ENCODE measurements around the gene CD300H.
"Not testable (repeated sequence)": the region's sequence is repeated elsewhere in the genome, so short reads cannot be mapped to it uniquely, and the experiment has no call there.

Gene CD300H

DNA sequence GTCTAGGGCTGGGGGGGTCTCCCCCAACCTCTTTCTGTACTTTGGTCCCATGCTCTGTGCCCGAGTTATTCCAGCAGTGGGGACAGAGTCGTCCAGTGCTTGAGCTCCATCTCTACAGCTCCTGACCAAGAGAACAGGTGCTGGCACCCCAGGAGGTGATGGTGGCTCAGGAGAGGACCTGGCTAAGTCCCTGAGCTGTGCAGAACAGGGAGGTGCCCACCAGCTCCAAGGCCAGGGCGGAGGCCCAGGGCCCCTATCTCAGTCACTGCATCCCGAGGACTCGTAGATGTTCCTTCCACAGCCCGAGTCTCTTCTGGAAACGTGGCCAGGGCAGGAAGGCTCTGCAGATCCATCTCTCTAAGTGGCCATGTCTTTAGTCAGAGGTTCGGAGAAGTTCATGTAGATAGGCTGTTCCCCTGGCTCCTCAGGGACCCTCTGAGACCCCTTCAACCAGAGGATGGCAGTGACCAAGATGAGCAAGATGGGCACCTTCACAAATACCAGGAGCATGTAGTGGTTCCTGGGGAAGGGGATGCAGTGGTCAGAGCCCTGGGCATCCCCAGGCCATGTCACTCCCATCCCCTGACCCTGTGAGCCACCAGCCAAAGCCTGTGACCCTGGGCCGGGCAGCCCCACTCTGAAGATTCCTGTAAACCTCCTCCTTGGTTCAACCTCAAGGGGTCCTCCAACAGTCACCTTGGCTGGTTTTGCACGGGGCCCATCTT is 44.8 kb downstream of the CD300H start:
- H3K9ac ChIP-seq (ENCODE audit: low read depth, low read length): no peak overlapping the region
- H3K4me3 ChIP-seq (ENCODE audit: low read depth, low read length): no peak overlapping the region
- no peaks in the 10 kb centered on the region for H3K27me3 ChIP-seq (ENCODE audit: control insufficient read depth, insufficient read depth, low read length)
- peaks cover 3% of the 10 kb centered on the region for H3K9me3 ChIP-seq (ENCODE audit: control insufficient read depth, insufficient read depth, low read length)
- H3K36me3 ChIP-seq (ENCODE audit: control insufficient read depth, insufficient read depth, low read length): no peaks in the 10 kb centered on the region
- H3K4me1 ChIP-seq (ENCODE audit: control insufficient read depth, insufficient read depth, low read length): no peaks in the 10 kb centered on the region

DNA sequence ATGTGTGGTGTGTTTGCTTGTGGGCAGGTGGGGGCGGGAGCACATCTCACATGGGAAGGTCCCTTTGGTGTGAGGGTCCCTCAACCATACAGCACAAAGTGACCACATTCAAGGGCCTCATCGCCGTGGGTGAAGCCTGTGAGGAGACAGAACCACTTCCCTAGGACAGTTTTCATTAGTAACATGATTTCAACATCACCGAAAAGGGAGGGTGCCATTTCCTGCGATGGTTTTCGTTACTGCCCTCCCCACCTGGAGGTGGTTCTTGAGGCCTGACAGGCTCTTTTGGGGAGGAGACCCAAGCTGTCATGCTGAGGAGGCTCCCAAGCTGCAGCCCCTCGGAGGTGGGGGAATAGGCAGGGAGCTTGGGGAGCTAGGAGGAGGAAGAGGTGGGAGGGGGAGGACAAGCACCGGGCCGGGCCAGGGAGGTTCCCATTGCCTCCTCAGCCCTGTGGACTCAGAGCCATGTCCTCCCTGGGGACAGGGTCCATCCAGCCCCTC is 45.6 kb downstream of the CD300H start:
- no peaks in the 10 kb centered on the region for H3K27me3 ChIP-seq (ENCODE audit: control insufficient read depth, insufficient read depth, low read length)
- peaks cover 3% of the 10 kb centered on the region for H3K9me3 ChIP-seq (ENCODE audit: control insufficient read depth, insufficient read depth, low read length)
- no peaks in the 10 kb centered on the region for H3K4me1 ChIP-seq (ENCODE audit: control insufficient read depth, insufficient read depth, low read length)
- no peak overlapping the region for H3K9ac ChIP-seq (ENCODE audit: low read depth, low read length)
- no peaks in the 10 kb centered on the region for H3K36me3 ChIP-seq (ENCODE audit: control insufficient read depth, insufficient read depth, low read length)
- H3K4me3 ChIP-seq (ENCODE audit: low read depth, low read length): no peak overlapping the region

DNA sequence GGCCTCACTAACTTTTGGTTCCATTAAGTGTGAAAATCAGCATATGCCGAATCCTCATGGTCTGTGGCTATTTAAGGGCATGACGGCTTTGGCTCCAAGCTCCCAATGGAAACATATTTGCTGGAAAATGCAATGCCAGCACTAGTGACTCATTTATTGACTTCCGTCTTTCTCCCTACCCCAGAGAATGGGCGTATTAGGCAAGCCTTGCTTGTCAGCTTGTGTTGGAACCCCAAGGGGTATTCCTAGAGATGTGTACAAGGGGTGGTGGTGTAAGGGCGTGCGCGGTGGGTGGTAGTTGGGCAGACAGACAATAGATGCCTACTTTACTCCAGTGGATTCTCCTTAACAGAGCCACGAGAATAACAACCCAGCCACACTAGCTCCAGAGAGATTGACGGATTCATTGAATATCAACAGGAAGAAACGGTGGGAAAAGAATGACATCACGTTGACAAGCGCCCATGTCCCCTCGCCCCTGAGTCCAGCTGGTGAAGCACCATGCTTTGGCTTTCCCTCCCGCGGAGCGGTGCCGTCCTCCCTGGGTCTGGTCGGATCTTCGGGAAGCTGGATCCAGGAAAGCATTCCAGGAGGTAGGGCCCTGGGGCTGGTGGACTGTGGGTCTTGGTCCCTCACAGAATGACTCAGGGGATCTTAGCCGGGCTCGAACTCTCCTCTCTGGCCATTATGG is 46.4 kb downstream of the CD300H start:
- no peak overlapping the region for H3K9ac ChIP-seq (ENCODE audit: low read depth, low read length)
- no peak overlapping the region for H3K4me3 ChIP-seq (ENCODE audit: low read depth, low read length)
- no peaks in the 10 kb centered on the region for H3K36me3 ChIP-seq (ENCODE audit: control insufficient read depth, insufficient read depth, low read length)
- no peaks in the 10 kb centered on the region for H3K27me3 ChIP-seq (ENCODE audit: control insufficient read depth, insufficient read depth, low read length)
- H3K4me1 ChIP-seq (ENCODE audit: control insufficient read depth, insufficient read depth, low read length): no peaks in the 10 kb centered on the region
- peaks cover 3% of the 10 kb centered on the region for H3K9me3 ChIP-seq (ENCODE audit: control insufficient read depth, insufficient read depth, low read length)

DNA sequence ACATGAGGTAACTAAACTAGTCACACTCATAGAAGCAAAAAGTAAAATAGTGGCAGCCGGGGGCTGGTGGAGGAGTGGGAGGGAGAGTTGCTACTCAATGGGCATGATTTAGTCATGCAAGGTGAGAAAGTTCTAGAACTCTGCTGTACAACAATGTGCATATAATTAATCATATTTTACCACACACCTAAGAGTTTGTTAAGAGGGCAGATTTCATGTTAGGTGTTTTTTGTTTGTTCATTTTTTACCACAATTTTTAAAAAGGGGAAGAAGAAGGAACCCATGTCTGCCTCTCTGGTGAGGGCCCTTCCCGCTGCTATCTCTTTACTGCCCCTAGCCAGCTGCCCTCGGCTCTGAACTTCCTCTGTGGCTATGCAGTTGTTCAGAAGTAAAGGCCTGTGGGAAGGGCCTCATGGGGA is 47.3 kb downstream of the CD300H start:
- H3K36me3 ChIP-seq (ENCODE audit: control insufficient read depth, insufficient read depth, low read length): no peaks in the 10 kb centered on the region
- H3K4me1 ChIP-seq (ENCODE audit: control insufficient read depth, insufficient read depth, low read length): no peaks in the 10 kb centered on the region
- H3K27me3 ChIP-seq (ENCODE audit: control insufficient read depth, insufficient read depth, low read length): no peaks in the 10 kb centered on the region
- H3K4me3 ChIP-seq (ENCODE audit: low read depth, low read length): no peak overlapping the region
- H3K9ac ChIP-seq (ENCODE audit: low read depth, low read length): no peak overlapping the region
- peaks cover 3% of the 10 kb centered on the region for H3K9me3 ChIP-seq (ENCODE audit: control insufficient read depth, insufficient read depth, low read length)

DNA sequence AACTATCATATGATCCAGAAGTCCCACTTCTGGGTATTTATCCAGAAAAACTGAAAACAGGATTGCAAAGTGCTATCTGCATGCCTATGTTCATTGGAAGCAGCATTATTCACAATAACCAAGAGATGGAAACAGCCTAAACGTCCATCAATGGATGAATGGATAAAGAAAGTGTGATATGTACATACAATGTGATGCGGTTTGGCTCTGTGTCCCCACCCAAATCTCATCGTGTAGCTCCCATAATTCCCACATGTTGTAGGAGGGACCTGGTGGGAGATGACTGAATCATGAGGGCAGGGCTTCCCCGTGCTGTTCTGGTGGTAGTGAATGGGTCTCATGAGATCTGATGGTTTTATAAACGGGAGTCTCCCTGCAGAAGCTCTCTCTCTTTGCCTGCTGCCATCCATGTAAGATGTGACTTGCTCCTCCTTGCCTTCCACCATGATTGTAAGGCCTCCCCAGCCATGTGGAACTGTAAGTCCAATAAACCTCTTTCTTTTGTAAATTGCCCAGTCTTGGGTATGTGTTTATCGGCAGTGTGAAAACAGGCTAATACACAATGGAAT is 48.8 kb downstream of the CD300H start:
- H3K9ac ChIP-seq (ENCODE audit: low read depth, low read length); H3K9me3 ChIP-seq (ENCODE audit: control insufficient read depth, insufficient read depth, low read length); H3K36me3 ChIP-seq (ENCODE audit: control insufficient read depth, insufficient read depth, low read length); H3K27me3 ChIP-seq (ENCODE audit: control insufficient read depth, insufficient read depth, low read length); H3K4me3 ChIP-seq (ENCODE audit: low read depth, low read length); H3K4me1 ChIP-seq (ENCODE audit: control insufficient read depth, insufficient read depth, low read length): not testable (repeated sequence)

DNA sequence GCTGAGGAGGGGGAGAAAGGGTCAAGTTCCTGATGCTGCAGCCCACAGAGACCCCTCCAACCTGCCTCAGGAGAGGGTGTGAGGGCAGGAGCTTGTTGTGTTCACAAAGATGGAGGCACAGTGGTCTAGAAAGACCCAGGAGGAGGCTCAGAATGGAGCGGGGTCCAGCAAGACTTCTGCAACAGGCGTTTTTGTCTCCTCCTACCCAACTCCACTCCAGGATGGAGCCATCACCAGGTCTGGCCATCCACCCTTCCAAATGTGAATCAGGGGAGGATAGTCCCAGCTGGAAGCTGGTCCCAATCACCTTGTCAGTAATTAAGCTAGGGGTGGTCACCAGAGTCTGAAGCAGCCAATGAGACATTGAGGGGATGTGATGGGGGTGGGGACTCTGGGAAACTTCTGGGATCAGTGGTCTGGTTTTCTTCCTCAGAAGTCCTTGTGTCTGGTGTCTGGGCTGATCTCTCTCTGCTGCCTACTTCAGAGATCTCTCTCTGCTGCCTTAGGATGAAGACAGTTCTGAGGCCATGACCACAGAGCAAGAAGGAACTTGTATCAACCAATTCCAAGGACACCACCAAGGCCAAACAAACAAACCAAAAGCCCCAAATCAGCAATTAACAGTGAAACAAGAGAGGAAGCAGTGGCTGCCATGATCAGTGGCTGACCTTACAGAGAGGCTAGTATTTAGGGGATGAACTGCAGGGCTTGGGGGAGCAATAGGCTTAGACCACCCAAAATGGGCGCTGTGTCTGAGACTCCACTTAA is 50.6 kb downstream of the CD300H start:
- H3K4me1 ChIP-seq (ENCODE audit: control insufficient read depth, insufficient read depth, low read length): no peaks in the 10 kb centered on the region
- no peaks in the 10 kb centered on the region for H3K36me3 ChIP-seq (ENCODE audit: control insufficient read depth, insufficient read depth, low read length)
- no peaks in the 10 kb centered on the region for H3K27me3 ChIP-seq (ENCODE audit: control insufficient read depth, insufficient read depth, low read length)
- H3K4me3 ChIP-seq (ENCODE audit: low read depth, low read length): no peak overlapping the region
- no peaks in the 10 kb centered on the region for H3K9me3 ChIP-seq (ENCODE audit: control insufficient read depth, insufficient read depth, low read length)
- H3K9ac ChIP-seq (ENCODE audit: low read depth, low read length): no peak overlapping the region

DNA sequence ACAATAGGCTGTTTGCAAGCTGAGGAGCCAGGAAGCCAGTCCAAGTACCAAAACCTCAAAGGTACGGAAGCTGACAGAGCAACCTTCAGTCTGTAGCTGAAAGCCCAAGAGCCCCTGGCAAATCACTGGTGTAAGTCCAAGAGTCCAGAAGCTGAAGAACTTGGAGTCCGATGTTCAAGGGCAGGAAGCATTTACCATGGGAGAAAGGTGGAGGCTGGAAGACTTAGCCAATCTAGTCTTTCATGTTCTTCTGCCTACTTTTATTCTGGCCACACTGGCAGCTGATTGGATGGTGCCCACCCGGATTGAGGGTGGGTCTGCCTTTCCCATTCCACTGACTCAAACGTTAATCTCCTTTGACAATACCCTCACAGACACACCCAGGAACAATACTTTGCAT is 51.4 kb downstream of the CD300H start:
- no peak overlapping the region for H3K9ac ChIP-seq (ENCODE audit: low read depth, low read length)
- no peaks in the 10 kb centered on the region for H3K4me1 ChIP-seq (ENCODE audit: control insufficient read depth, insufficient read depth, low read length)
- H3K4me3 ChIP-seq (ENCODE audit: low read depth, low read length): no peak overlapping the region
- H3K9me3 ChIP-seq (ENCODE audit: control insufficient read depth, insufficient read depth, low read length): no peaks in the 10 kb centered on the region
- no peaks in the 10 kb centered on the region for H3K27me3 ChIP-seq (ENCODE audit: control insufficient read depth, insufficient read depth, low read length)
- H3K36me3 ChIP-seq (ENCODE audit: control insufficient read depth, insufficient read depth, low read length): no peaks in the 10 kb centered on the region

DNA sequence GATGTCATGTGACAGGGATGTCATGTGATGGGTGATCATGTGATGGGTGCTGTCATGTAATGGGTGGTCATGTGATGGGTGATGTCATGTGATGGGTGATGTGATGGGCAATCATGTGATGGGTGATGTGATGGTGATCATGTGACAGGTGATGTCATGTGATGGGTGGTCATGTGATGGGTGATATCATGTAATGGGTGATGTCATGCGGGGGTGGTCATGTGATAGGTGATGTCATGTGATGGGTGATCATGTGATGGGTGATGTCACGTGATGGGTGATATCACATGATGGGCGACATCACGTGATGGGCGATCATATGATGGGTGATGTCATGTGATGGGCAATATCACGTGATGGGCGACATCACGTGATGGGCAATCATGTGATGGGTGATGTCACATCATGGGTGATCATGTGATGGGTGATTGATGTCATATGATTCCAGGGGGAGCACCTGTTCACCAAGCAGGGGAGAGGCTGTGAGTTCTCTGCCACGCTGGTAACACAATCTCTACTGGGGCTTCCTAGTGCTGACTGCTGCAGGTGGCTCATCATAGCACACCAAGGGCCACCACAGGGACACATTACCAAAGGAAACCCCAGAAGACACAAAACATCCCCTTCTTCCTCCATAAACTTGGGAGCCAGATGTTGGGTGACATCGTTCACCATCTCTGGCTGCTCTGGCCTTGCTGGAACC is 52.5 kb downstream of the CD300H start:
- Histone ChIP-seq H3K9ac (ENCODE audit: low read depth, low read length) (no peak overlapping the region), H3K4me1 (ENCODE audit: control insufficient read depth, insufficient read depth, low read length) (no peaks in the 10 kb centered on the region), H3K27me3 (ENCODE audit: control insufficient read depth, insufficient read depth, low read length) (no peaks in the 10 kb centered on the region), H3K36me3 (ENCODE audit: control insufficient read depth, insufficient read depth, low read length) (no peaks in the 10 kb centered on the region), H3K9me3 (ENCODE audit: control insufficient read depth, insufficient read depth, low read length) (no peaks in the 10 kb centered on the region), H3K4me3 (ENCODE audit: low read depth, low read length) (no peak overlapping the region)

DNA sequence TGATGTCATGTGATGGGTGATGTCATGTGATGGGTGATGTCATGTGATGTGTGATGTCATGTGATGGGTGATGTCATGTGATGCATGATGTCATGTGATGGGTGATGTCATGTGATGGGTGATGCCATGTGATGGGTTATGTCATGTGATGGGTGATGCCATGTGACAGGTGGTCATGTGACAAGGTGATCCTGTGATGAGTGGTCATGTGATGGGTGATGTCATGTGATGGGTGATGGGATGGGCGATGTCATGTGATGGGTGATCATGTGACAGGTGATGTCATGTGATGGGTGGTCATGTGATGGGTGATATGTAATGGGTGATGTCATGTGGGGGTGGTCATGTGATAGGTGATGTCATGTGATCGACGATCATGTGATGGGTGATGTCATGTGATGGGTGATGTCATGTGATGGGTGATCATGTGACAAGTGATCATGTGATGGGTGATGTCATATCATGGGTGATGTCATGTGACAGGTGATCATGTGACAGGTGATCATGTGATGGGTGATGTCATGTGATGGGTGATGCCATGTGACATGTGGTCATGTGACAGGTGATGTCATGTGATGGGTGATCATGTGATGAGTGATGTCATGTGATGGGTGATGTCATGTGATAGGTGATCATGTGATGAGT is 53.2 kb downstream of the CD300H start:
- Histone ChIP-seq H3K9ac (ENCODE audit: low read depth, low read length) (no peak overlapping the region), H3K36me3 (ENCODE audit: control insufficient read depth, insufficient read depth, low read length) (no peaks in the 10 kb centered on the region), H3K27me3 (ENCODE audit: control insufficient read depth, insufficient read depth, low read length) (no peaks in the 10 kb centered on the region), H3K9me3 (ENCODE audit: control insufficient read depth, insufficient read depth, low read length) (no peaks in the 10 kb centered on the region), H3K4me1 (ENCODE audit: control insufficient read depth, insufficient read depth, low read length) (no peaks in the 10 kb centered on the region), H3K4me3 (ENCODE audit: low read depth, low read length) (no peak overlapping the region)

DNA sequence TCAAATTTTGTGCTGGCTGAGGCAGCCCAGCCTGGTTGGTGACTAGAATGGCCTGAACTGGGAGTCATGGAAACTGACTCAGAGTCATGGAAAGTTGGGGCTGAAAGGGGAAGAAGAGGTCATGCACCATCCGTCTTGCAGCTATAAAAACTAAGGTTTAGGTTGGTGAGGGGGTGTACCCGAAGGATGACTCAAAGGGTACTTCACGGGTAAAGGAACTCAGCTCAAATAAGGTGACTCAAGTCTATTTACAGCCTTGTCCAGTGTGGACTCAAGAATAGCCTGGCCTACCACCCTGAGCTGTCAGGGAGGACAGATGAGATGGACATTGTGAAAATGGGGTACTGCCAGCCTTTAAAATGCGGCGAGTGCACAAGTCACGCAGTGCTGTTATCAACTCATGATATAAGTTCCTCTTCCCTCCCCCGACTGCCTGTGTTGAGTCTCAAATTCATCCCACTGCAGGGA is 54.7 kb downstream of the CD300H start:
- Histone ChIP-seq H3K9ac (ENCODE audit: low read depth, low read length) (no peak overlapping the region), H3K9me3 (ENCODE audit: control insufficient read depth, insufficient read depth, low read length) (no peaks in the 10 kb centered on the region), H3K27me3 (ENCODE audit: control insufficient read depth, insufficient read depth, low read length) (no peaks in the 10 kb centered on the region), H3K36me3 (ENCODE audit: control insufficient read depth, insufficient read depth, low read length) (no peaks in the 10 kb centered on the region), H3K4me3 (ENCODE audit: low read depth, low read length) (no peak overlapping the region), H3K4me1 (ENCODE audit: control insufficient read depth, insufficient read depth, low read length) (no peaks in the 10 kb centered on the region)

DNA sequence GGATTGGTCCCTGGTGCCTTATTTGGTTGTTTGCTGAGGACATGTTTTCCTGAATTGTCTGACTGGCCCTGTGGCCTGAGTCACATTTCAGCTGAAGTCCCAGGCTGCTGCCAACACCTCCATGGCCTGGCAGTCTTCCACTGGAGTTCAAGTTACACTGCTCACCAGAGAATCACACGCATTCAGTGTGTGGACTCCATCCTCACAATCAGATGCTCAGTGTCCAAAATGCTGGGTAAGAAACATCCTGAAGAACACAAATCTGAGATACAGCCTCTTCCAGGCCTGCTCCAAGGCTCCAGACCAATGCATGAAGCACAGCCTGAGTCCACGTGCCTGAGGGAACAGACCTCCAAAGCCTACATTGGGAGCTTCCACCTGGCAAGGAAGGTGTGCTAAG is 55.3 kb downstream of the CD300H start:
- no peaks in the 10 kb centered on the region for H3K36me3 ChIP-seq (ENCODE audit: control insufficient read depth, insufficient read depth, low read length)
- H3K4me1 ChIP-seq (ENCODE audit: control insufficient read depth, insufficient read depth, low read length): no peaks in the 10 kb centered on the region
- no peaks in the 10 kb centered on the region for H3K27me3 ChIP-seq (ENCODE audit: control insufficient read depth, insufficient read depth, low read length)
- H3K9ac ChIP-seq (ENCODE audit: low read depth, low read length): no peak overlapping the region
- no peaks in the 10 kb centered on the region for H3K9me3 ChIP-seq (ENCODE audit: control insufficient read depth, insufficient read depth, low read length)
- H3K4me3 ChIP-seq (ENCODE audit: low read depth, low read length): no peak overlapping the region
